PFSK-1 (cell line): Measurements from ENCODE around the gene DNAAF1.

Experiments
- FOXP2 ChIP-seq: optimal IDR thresholded peaks from 2 replicates; pipeline ENCODE3; 2011; ENCODE audit warnings: borderline replicate concordance, control low read depth, inconsistent platforms; ENCODE audit not compliant: insufficient read depth; ENCODE audit errors: extremely low read length, extremely low read depth
- POLR2AphosphoS5 ChIP-seq: IDR thresholded peaks from 2 replicates; pipeline ENCODE4 v1.6.1; 2012; ENCODE audit warnings: low read depth, mild to moderate bottlenecking, control low read depth, low read length, moderate library complexity
- SIN3A ChIP-seq: IDR thresholded peaks from 2 replicates; pipeline ENCODE4 v1.6.1; 2012; ENCODE audit warnings: mild to moderate bottlenecking, low read length, moderate library complexity, borderline replicate concordance; ENCODE audit not compliant: insufficient read depth
- TAF1 ChIP-seq: IDR thresholded peaks from 2 replicates; pipeline ENCODE4 v1.6.1; 2012; ENCODE audit warnings: low read length, control low read depth, borderline replicate concordance; ENCODE audit not compliant: insufficient read depth
- TF ChIP-seq, protein P1 (sequence below), 2 experiments: IDR thresholded peaks; 2 replicates each; pipeline versions ENCODE4 v1.6.1 to v1.8.0; 2011 to 2012; ENCODE audit warnings: low read depth in 2 of 2, low read length in 2 of 2, control low read depth in 1 of 2, inconsistent platforms in 1 of 2, mild to moderate bottlenecking in 1 of 2, moderate library complexity in 1 of 2; ENCODE audit not compliant: insufficient read depth in 1 of 2

The DNAAF1 gene

DNA sequence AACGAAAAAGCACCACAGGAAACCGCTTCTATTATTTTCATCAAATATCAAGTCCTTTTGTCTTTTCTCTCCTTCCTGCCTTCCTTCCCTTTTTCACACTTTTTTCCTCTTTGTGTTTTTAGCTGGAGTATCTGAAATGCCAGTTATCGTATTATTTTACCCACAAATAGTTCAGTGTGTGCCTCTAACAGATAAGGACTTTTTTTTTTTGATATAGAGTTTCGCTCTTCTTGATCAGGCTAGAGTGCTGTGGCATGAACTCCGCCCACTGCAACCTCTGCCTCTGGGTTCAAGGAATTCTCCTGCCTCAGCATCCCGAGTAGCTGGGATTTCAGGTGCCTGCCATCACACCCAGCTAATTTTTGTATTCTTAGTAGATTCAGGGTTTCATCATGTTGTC, 10.7 kb downstream of the DNAAF1 start:
- no peak for TF ChIP-seq TAF1
- TF ChIP-seq SIN3A, result no peak
- no peak for TF ChIP-seq POLR2AphosphoS5
- TF ChIP-seq FOXP2, result no peak
- TF ChIP-seq, protein P1, sequence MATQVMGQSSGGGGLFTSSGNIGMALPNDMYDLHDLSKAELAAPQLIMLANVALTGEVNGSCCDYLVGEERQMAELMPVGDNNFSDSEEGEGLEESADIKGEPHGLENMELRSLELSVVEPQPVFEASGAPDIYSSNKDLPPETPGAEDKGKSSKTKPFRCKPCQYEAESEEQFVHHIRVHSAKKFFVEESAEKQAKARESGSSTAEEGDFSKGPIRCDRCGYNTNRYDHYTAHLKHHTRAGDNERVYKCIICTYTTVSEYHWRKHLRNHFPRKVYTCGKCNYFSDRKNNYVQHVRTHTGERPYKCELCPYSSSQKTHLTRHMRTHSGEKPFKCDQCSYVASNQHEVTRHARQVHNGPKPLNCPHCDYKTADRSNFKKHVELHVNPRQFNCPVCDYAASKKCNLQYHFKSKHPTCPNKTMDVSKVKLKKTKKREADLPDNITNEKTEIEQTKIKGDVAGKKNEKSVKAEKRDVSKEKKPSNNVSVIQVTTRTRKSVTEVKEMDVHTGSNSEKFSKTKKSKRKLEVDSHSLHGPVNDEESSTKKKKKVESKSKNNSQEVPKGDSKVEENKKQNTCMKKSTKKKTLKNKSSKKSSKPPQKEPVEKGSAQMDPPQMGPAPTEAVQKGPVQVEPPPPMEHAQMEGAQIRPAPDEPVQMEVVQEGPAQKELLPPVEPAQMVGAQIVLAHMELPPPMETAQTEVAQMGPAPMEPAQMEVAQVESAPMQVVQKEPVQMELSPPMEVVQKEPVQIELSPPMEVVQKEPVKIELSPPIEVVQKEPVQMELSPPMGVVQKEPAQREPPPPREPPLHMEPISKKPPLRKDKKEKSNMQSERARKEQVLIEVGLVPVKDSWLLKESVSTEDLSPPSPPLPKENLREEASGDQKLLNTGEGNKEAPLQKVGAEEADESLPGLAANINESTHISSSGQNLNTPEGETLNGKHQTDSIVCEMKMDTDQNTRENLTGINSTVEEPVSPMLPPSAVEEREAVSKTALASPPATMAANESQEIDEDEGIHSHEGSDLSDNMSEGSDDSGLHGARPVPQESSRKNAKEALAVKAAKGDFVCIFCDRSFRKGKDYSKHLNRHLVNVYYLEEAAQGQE (IDR thresholded peaks at IDR 0.05; ENCODE audit: insufficient read depth in 1 of 2, low read depth in 2 of 2, low read length in 2 of 2), result no peak

DNA sequence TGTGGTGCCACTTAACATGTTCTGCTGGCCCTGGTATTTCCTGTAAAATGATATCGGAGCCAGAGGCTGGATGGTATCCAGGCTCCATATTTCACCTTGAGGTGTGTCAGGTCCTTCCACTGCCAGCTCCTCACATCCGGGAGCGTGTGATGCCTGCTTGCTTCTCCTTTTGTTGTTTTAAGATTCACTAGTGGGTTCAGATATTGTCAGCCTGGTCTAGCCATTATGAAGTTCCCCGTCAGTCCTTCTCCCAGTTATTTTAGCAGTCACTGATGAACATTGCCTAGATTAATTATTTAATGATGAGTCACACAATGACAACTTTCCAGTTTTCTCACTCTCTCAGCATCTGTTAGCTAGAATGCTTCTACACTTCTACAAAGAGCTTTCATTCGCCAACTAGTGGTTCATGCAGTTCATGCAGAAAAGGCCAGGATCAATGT, 11.3 kb downstream of the DNAAF1 start:
- TF ChIP-seq FOXP2 (no peak), POLR2AphosphoS5 (no peak), SIN3A (no peak), TAF1 (no peak)
- TF ChIP-seq, protein P1 (IDR thresholded peaks at IDR 0.05; ENCODE audit: insufficient read depth in 1 of 2, low read depth in 2 of 2, low read length in 2 of 2), result no peak

DNA sequence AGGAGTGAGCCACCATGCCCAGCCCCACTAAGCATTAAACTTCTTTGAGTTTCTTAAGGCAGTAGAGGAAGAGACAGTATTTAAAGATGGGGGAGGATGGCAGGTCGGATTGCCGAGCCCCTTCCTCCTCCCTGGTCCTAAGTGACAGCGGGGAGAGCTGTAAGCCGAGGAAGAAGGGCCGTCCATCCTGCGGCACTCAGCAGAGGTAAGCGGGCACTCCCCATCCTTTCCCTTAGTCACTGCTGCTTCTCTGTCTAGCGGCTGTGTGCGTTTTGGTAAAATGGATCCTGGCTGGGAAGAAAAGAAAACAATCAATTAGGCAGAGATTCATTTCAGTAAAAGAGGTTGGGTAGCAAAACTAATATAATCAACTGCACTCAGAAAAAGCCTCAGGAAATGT, 13.9 kb downstream of the DNAAF1 start:
- no peak for TF ChIP-seq FOXP2
- TF ChIP-seq TAF1, result no peak
- TF ChIP-seq, protein P1 (IDR thresholded peaks at IDR 0.05; ENCODE audit: insufficient read depth in 1 of 2, low read depth in 2 of 2, low read length in 2 of 2), result no peak
- TF ChIP-seq SIN3A, result no peak
- TF ChIP-seq POLR2AphosphoS5, result no peak

DNA sequence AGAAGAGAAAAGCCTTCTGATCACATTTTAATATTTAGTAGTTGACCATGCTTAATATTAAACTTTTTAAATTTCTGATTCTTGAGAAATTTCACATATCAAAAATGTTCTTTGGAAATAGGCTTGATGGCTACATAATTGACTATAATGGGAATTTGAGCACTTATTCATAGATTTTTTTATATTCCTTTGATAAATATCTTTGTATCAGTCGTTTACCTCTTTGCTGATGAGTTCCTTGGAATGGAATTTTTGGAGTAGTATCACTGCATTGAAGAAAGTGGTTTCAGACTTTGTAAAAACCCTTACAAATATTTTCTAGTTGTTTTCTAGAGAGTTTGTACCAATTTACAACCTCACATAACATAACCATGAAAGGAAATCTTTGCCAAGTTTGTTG, 14.7 kb downstream of the DNAAF1 start:
- TF ChIP-seq SIN3A, result no peak
- TF ChIP-seq TAF1, result no peak
- TF ChIP-seq, protein P1 (IDR thresholded peaks at IDR 0.05; ENCODE audit: insufficient read depth in 1 of 2, low read depth in 2 of 2, low read length in 2 of 2), result no peak
- no peak for TF ChIP-seq FOXP2
- no peak for TF ChIP-seq POLR2AphosphoS5

DNA sequence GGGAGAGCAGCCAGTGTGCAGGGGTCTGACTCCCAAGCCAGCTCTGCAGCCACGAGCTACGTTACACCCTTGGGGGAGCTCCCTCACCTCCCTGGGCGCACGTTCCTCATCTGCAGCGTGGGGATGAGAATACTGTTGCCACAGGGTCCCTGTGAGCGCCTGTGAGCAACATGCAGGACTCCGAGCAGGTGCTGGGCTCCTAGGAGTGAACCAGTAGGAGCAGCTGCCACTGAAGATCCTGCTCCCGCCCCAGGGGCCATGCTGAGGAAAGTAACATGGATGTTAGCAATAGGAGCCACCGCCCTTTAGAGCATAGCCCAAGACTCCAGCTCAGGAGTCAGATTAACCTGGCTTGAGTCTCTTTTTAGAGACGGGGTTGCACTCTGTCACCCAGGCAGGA, 15.9 kb downstream of the DNAAF1 start:
- TF ChIP-seq, protein P1 (IDR thresholded peaks at IDR 0.05; ENCODE audit: insufficient read depth in 1 of 2, low read depth in 2 of 2, low read length in 2 of 2), result no peak
- TF ChIP-seq FOXP2, result no peak
- TF ChIP-seq SIN3A, result no peak
- no peak for TF ChIP-seq TAF1
- TF ChIP-seq POLR2AphosphoS5, result no peak
